ENCODE measurements around the gene OTOP3. TPM values are rescaled to one million over a fixed set of nuclear protein-coding genes. Genes with fewer than 3 reads are reported as not detected.
A peak's percentile ranks its signal among the peaks of the same experiment; 100 is the strongest.

Gene OTOP3
- total RNA-seq, 1 experiment from 2014 or later, result not detected

DNA sequence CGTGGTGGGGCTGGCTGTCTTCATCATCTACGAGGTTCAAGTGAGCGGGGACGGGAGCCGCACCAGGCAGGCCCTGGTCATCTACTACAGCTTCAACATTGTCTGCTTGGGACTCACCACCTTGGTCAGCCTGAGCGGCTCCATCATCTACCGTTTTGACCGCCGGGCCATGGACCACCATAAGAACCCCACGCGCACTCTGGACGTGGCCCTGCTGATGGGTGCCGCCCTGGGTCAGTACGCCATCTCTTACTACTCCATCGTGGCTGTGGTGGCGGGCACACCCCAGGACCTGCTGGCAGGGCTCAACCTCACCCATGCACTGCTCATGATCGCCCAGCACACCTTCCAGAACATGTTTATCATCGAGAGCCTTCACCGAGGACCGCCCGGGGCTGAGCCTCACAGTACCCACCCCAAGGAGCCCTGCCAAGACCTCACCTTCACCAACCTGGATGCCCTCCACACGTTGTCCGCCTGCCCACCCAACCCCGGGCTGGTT is 5.1 kb upstream of the OTOP3 start (continued):
- TF ChIP-seq USF2 (CRISPR knock-in tag; IDR thresholded peaks at IDR 0.05) (no peak), ZNF121 (CRISPR knock-in tag; IDR thresholded peaks at IDR 0.05) (no peak), ELF4 (CRISPR knock-in tag; IDR thresholded peaks at IDR 0.05; ENCODE audit: low read depth) (no peak)

- Mint-ChIP-seq H3K27me3 (ENCODE audit: low read depth) (peaks cover 93% of the 10 kb centered on the region), H3K4me1 (peaks cover 2% of the 10 kb centered on the region; the same call in 1 of the 2 replicates), H3K4me3 (peak overlapping the region; percentile 67), H3K36me3 (no peaks in the 10 kb centered on the region), H3K27ac (no peak overlapping the region), H3K9me3 (no peaks in the 10 kb centered on the region)
- DNase-seq (ENCODE audit: low spot score), result no peak
- TF ChIP-seq ATF1 (CRISPR knock-in tag; IDR thresholded peaks at IDR 0.05), result no peak
- TF ChIP-seq, protein P1, sequence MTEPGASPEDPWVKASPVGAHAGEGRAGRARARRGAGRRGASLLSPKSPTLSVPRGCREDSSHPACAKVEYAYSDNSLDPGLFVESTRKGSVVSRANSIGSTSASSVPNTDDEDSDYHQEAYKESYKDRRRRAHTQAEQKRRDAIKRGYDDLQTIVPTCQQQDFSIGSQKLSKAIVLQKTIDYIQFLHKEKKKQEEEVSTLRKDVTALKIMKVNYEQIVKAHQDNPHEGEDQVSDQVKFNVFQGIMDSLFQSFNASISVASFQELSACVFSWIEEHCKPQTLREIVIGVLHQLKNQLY (CRISPR knock-in tag; IDR thresholded peaks at IDR 0.05), result no peak
- no peak for TF ChIP-seq TEAD1 (CRISPR knock-in tag; IDR thresholded peaks at IDR 0.05)
- TF ChIP-seq SMAD3 (CRISPR knock-in tag; IDR thresholded peaks at IDR 0.05; ENCODE audit: borderline replicate concordance), result no peak
- TF ChIP-seq MXD4 (CRISPR knock-in tag; IDR thresholded peaks at IDR 0.05; ENCODE audit: borderline replicate concordance), result no peak
- no peak for TF ChIP-seq OVOL2 (CRISPR knock-in tag; IDR thresholded peaks at IDR 0.05; ENCODE audit: borderline replicate concordance)
- no peak for TF ChIP-seq SOX15 (CRISPR knock-in tag; IDR thresholded peaks at IDR 0.05)
- no peak for TF ChIP-seq NFE2L1 (CRISPR knock-in tag; IDR thresholded peaks at IDR 0.05)
- TF ChIP-seq ZNF416 (CRISPR knock-in tag; IDR thresholded peaks at IDR 0.05), result no peak
- TF ChIP-seq NFYB (CRISPR knock-in tag; conservative IDR thresholded peaks at IDR 0.05; ENCODE audit: low read depth), result no peak
- no peak for TF ChIP-seq SP1 (CRISPR knock-in tag; conservative IDR thresholded peaks at IDR 0.05)
- no peak for TF ChIP-seq SMAD4 (CRISPR knock-in tag; IDR thresholded peaks at IDR 0.05)
- no peak for TF ChIP-seq E2F4 (CRISPR knock-in tag; IDR thresholded peaks at IDR 0.05; ENCODE audit: borderline replicate concordance, low read depth)
- no peak for TF ChIP-seq CBFB (CRISPR knock-in tag; IDR thresholded peaks at IDR 0.05; ENCODE audit: low read depth)
- no peak for TF ChIP-seq CREM (CRISPR knock-in tag; IDR thresholded peaks at IDR 0.05)
- TF ChIP-seq TP53 (CRISPR knock-in tag; IDR thresholded peaks at IDR 0.05), result no peak
- TF ChIP-seq ZNF138 (CRISPR knock-in tag; conservative IDR thresholded peaks at IDR 0.05), result no peak
- TF ChIP-seq FOXP1 (CRISPR knock-in tag; IDR thresholded peaks at IDR 0.05; ENCODE audit: borderline replicate concordance), result no peak
- TF ChIP-seq, protein P2, sequence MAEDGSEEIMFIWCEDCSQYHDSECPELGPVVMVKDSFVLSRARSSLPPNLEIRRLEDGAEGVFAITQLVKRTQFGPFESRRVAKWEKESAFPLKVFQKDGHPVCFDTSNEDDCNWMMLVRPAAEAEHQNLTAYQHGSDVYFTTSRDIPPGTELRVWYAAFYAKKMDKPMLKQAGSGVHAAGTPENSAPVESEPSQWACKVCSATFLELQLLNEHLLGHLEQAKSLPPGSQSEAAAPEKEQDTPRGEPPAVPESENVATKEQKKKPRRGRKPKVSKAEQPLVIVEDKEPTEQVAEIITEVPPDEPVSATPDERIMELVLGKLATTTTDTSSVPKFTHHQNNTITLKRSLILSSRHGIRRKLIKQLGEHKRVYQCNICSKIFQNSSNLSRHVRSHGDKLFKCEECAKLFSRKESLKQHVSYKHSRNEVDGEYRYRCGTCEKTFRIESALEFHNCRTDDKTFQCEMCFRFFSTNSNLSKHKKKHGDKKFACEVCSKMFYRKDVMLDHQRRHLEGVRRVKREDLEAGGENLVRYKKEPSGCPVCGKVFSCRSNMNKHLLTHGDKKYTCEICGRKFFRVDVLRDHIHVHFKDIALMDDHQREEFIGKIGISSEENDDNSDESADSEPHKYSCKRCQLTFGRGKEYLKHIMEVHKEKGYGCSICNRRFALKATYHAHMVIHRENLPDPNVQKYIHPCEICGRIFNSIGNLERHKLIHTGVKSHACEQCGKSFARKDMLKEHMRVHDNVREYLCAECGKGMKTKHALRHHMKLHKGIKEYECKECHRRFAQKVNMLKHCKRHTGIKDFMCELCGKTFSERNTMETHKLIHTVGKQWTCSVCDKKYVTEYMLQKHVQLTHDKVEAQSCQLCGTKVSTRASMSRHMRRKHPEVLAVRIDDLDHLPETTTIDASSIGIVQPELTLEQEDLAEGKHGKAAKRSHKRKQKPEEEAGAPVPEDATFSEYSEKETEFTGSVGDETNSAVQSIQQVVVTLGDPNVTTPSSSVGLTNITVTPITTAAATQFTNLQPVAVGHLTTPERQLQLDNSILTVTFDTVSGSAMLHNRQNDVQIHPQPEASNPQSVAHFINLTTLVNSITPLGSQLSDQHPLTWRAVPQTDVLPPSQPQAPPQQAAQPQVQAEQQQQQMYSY (CRISPR knock-in tag; IDR thresholded peaks at IDR 0.05), result no peak
- no peak for ATAC-seq
- POLR2A ChIA-PET, result no interaction called here
- CTCF ChIA-PET, result interaction anchor here (0.6 to 2.1 kb wide), 13 partner anchors 9 to 144 kb away, joined by 3 to 18 read pairs (median 4); partner anchors contain the start of genes FADS6, FDXR and OTOP2
Measured at GRCh38 chr17:74935048-74935447, 650 bp upstream of the OTOP3 start.
